IMR-90 (cell line): ENCODE measurements around the gene C19orf85. TPM values are rescaled to one million over a fixed set of nuclear protein-coding genes. Genes with fewer than 3 reads are reported as not detected.

Experiments used
- ATAC-seq: fragments of 200-7000 bp; cut with Tn5 transposase; 2 replicates; pipeline ENCODE4 v1.9.1; 2020; ENCODE audit warnings: low read depth, mild to moderate bottlenecking, moderate library complexity
- BruUV-seq: library from RNA; stranded (reverse); fragments of 400-500 nt; replicated peaks from 2 replicates; lab custom pipeline; 2021; lab: Mats Ljungman, UMichigan
- CTCF ChIA-PET: fragments of 300-600 bp; formaldehyde crosslinking; extraction: SDS; loops from one replicate; lab custom pipeline; 2021; ENCODE audit warnings: antibody characterized with exemption; lab: Yijun Ruan, JAX
- POLR2A ChIA-PET: fragments of 300-600 bp; sonication (Branson Sonifier 250); formaldehyde crosslinking; loops from one replicate; lab custom pipeline; 2022; ENCODE audit warnings: antibody characterized with exemption; ENCODE audit not compliant: unreplicated experiment; lab: Charles Lee
- DNase-seq: peaks from one replicate; pipeline ENCODE4 v3.0.0; 2013
- H2AFZ ChIP-seq: replicated peaks from 2 replicates; pipeline ENCODE3; 2013; ENCODE audit warnings: low read length, mild to moderate bottlenecking; ENCODE audit not compliant: poor library complexity
- H2AK5ac ChIP-seq: 2 replicates; pipeline ENCODE4 v1.6.1; 2013; ENCODE audit warnings: low read depth, low read length, inconsistent platforms
- H2AK9ac ChIP-seq: replicated peaks from 2 replicates; pipeline ENCODE3; 2013; ENCODE audit warnings: mild to moderate bottlenecking, low read depth, low read length, moderate library complexity; ENCODE audit not compliant: poor library complexity
- H2BK120ac ChIP-seq: 2 replicates; pipeline ENCODE4 v1.6.1; 2013; ENCODE audit warnings: low read depth, low read length, inconsistent platforms
- H2BK15ac ChIP-seq: 3 replicates; pipeline ENCODE4 v1.6.1; 2013; ENCODE audit warnings: low read depth, low read length, inconsistent platforms
- H2BK20ac ChIP-seq: 2 replicates; pipeline ENCODE4 v1.6.1; 2013; ENCODE audit warnings: low read depth, mild to moderate bottlenecking, inconsistent platforms, low read length, moderate library complexity
- H2BK5ac ChIP-seq: 2 replicates; pipeline ENCODE4 v1.6.1; 2013; ENCODE audit warnings: mild to moderate bottlenecking, low read depth, low read length, inconsistent platforms; ENCODE audit not compliant: poor library complexity, severe bottlenecking
- H3K14ac ChIP-seq: replicated peaks from 2 replicates; pipeline ENCODE4 v1.6.1; 2013; ENCODE audit warnings: low read depth, low read length, inconsistent platforms
- H3K18ac ChIP-seq: 2 replicates; pipeline ENCODE4 v1.6.1; 2013; ENCODE audit warnings: low read depth, low read length, control low read depth
- H3K23ac ChIP-seq: 2 replicates; pipeline ENCODE4 v1.6.1; 2013; ENCODE audit warnings: low read depth, low read length, inconsistent platforms
- H3K27ac ChIP-seq: 2 replicates; pipeline ENCODE4 v1.5.1; 2013; ENCODE audit warnings: mild to moderate bottlenecking, control low read depth, low read length; ENCODE audit not compliant: insufficient read depth
- H3K27me3 ChIP-seq: 2 replicates; pipeline ENCODE4 v1.6.1; 2013; ENCODE audit warnings: low read length; ENCODE audit not compliant: control insufficient read depth, insufficient read depth
- H3K36me3 ChIP-seq: 2 replicates; pipeline ENCODE4 v1.6.1; 2013; ENCODE audit warnings: low read length, mixed read lengths; ENCODE audit not compliant: control insufficient read depth, insufficient read depth
- H3K4ac ChIP-seq: 2 replicates; pipeline ENCODE4 v1.6.1; 2013; ENCODE audit warnings: low read depth, low read length, inconsistent platforms
- H3K4me1 ChIP-seq: 2 replicates; pipeline ENCODE4 v1.6.1; 2013; ENCODE audit warnings: low read length, mixed read lengths; ENCODE audit not compliant: control insufficient read depth, insufficient read depth
- H3K4me2 ChIP-seq: 2 replicates; pipeline ENCODE4 v1.6.1; 2013; ENCODE audit warnings: low read depth, mild to moderate bottlenecking, control low read depth, low read length, moderate library complexity
- H3K4me3 ChIP-seq: 2 replicates; pipeline ENCODE4 v1.5.1; 2013; ENCODE audit warnings: low read depth, mild to moderate bottlenecking, control low read depth, low read length, moderate library complexity; ENCODE audit not compliant: insufficient read depth
- H3K56ac ChIP-seq: 2 replicates; pipeline ENCODE4 v1.6.1; 2013; ENCODE audit warnings: low read length, inconsistent platforms; ENCODE audit not compliant: insufficient read depth; ENCODE audit errors: extremely low read depth
- H3K79me1 ChIP-seq, 2 experiments: 2 replicates each; pipeline ENCODE4 v1.6.1; 2013; ENCODE audit warnings: low read length in 2 of 2, inconsistent platforms in 1 of 2, low read depth in 1 of 2
- H3K9ac ChIP-seq: 2 replicates; pipeline ENCODE4 v1.6.1; 2013; ENCODE audit warnings: low read depth, low read length, control low read depth
- H3K9me1 ChIP-seq: 2 replicates; pipeline ENCODE4 v1.6.1; 2013; ENCODE audit warnings: low read length, inconsistent platforms; ENCODE audit not compliant: insufficient read depth
- H3K9me3 ChIP-seq: 2 replicates; pipeline ENCODE4 v1.6.1; 2013; ENCODE audit warnings: low read length; ENCODE audit not compliant: control insufficient read depth, insufficient read depth
- H4K20me1 ChIP-seq: 2 replicates; pipeline ENCODE4 v1.6.1; 2013; ENCODE audit warnings: low read length, inconsistent platforms; ENCODE audit not compliant: insufficient read depth
- H4K5ac ChIP-seq: 2 replicates; pipeline ENCODE4 v1.6.1; 2013; ENCODE audit warnings: mild to moderate bottlenecking, low read depth, low read length, control low read depth
- H4K8ac ChIP-seq, 2 experiments: 2 replicates each; pipeline ENCODE4 v1.6.1; 2013; ENCODE audit warnings: low read depth in 2 of 2, low read length in 2 of 2, control low read depth in 1 of 2, inconsistent platforms in 1 of 2
- H4K91ac ChIP-seq: 2 replicates; pipeline ENCODE4 v1.6.1; 2013; ENCODE audit warnings: low read depth, low read length, inconsistent platforms; ENCODE audit not compliant: insufficient read depth
- BHLHE40 ChIP-seq: fragments of 150-350 bp; IDR thresholded peaks from 2 replicates; pipeline ENCODE4 v1.6.1; 2016; ENCODE audit warnings: mild to moderate bottlenecking, low read depth, low read length
- CEBPB ChIP-seq: IDR thresholded peaks from 2 replicates; pipeline ENCODE4 v1.6.1; 2012; ENCODE audit warnings: low read depth, low read length, improper control_type of control experiment
- CTCF ChIP-seq: conservative IDR thresholded peaks from 2 replicates; pipeline ENCODE4 v1.5.1; 2012; ENCODE audit warnings: mild to moderate bottlenecking, low read depth, low read length, improper control_type of control experiment
- FOS ChIP-seq: fragments of 150-350 bp; IDR thresholded peaks from 2 replicates; pipeline ENCODE4 v1.6.1; 2016; ENCODE audit warnings: low read depth, low read length
- MAFK ChIP-seq: IDR thresholded peaks from 2 replicates; pipeline ENCODE4 v1.6.1; 2012; ENCODE audit warnings: low read depth, low read length, improper control_type of control experiment
- MAZ ChIP-seq: IDR thresholded peaks from 2 replicates; pipeline ENCODE4 v1.6.1; 2012; ENCODE audit warnings: low read depth, mild to moderate bottlenecking, low read length, improper control_type of control experiment, moderate library complexity, borderline replicate concordance
- MXI1 ChIP-seq: IDR thresholded peaks from 2 replicates; pipeline ENCODE4 v1.6.1; 2012; ENCODE audit warnings: low read depth, mild to moderate bottlenecking, low read length, moderate library complexity, borderline replicate concordance
- NFE2L2 ChIP-seq: fragments of 150-350 bp; IDR thresholded peaks from 2 replicates; pipeline ENCODE4 v1.6.1; 2016; ENCODE audit warnings: low read depth, mild to moderate bottlenecking, low read length
- POLR2A ChIP-seq: IDR thresholded peaks from 2 replicates; pipeline ENCODE4 v1.6.1; 2012; ENCODE audit warnings: mild to moderate bottlenecking, low read depth, low read length
- RAD21 ChIP-seq: IDR thresholded peaks from 2 replicates; pipeline ENCODE4 v1.6.1; 2012; ENCODE audit warnings: low read length, improper control_type of control experiment
- RCOR1 ChIP-seq: IDR thresholded peaks from 2 replicates; pipeline ENCODE4 v1.6.1; 2012; ENCODE audit warnings: mild to moderate bottlenecking, low read length, improper control_type of control experiment; ENCODE audit not compliant: insufficient replicate concordance
- RFX5 ChIP-seq: IDR thresholded peaks from 2 replicates; pipeline ENCODE4 v1.8.0; 2012; ENCODE audit warnings: low read depth, mild to moderate bottlenecking, low read length, moderate library complexity
- SMC3 ChIP-seq: fragments of 150-350 bp; IDR thresholded peaks from 2 replicates; pipeline ENCODE4 v1.6.1; 2016; ENCODE audit warnings: low read depth, mild to moderate bottlenecking, antibody characterized with exemption, low read length, moderate library complexity
- WGBS, 2 experiments: methylation state at CpG; one replicate each; pipeline versions ENCODE4 v1.1.5 to v1.1.7; 2013; ENCODE audit warnings: missing lambda C conversion rate in 2 of 2; ENCODE audit not compliant: insufficient read length in 1 of 2; ENCODE audit errors: extremely low coverage in 2 of 2; 5-methylcytosine and 5-hydroxymethylcytosine counted together
- dilution Hi-C: fragments of 300-500 bp; cut with HindIII; formaldehyde crosslinking; loops from one replicate; pipeline ENCODE4 v1.14.3; 2018; ENCODE audit warnings: low sequenced_read_pairs; ENCODE audit not compliant: unreplicated experiment
- in situ Hi-C: fragments of 300-500 bp; cut with MboI; formaldehyde crosslinking; loops from 3 replicates; pipeline ENCODE4 v1.14.3; 2019; ENCODE audit warnings: low sequenced_read_pairs, inconsistent platforms, mixed read lengths
- intact Hi-C: fragments of 100-400 bp; cut with micrococcal nuclease; formaldehyde crosslinking; loops from 2 replicates; pipeline ENCODE4 v1.10.0; 2022
- polyA plus RNA-seq, 3 experiments: library from polyadenylated mRNA; depleted of rRNA; stranded (reverse); fragments of >200 nt; gene quantifications; 2 replicates each; pipeline ENCODE4 v1.2.3, GENCODE V29; 2012; ENCODE audit warnings: low replicate concordance in 1 of 3
- total RNA-seq: library from RNA; depleted of rRNA; stranded (reverse); fragments of >200 nt; gene quantifications from 2 replicates; pipeline ENCODE4 v1.2.3, GENCODE V29; 2012
- TF ChIP-seq, protein P1 (sequence below): fragments of 150-350 bp; IDR thresholded peaks from 2 replicates; pipeline ENCODE4 v1.6.1; 2017; ENCODE audit warnings: mild to moderate bottlenecking, antibody characterized with exemption, low read length, low read depth
- TF ChIP-seq, protein P2 (sequence below): fragments of 150-350 bp; IDR thresholded peaks from 2 replicates; pipeline ENCODE4 v1.6.1; 2016; ENCODE audit warnings: low read depth, mild to moderate bottlenecking, low read length, moderate library complexity, borderline replicate concordance

C19orf85 gene
- total and polyA plus RNA-seq, 2 of the 4 experiments (the other 2 are of a cell fraction): not detected

DNA sequence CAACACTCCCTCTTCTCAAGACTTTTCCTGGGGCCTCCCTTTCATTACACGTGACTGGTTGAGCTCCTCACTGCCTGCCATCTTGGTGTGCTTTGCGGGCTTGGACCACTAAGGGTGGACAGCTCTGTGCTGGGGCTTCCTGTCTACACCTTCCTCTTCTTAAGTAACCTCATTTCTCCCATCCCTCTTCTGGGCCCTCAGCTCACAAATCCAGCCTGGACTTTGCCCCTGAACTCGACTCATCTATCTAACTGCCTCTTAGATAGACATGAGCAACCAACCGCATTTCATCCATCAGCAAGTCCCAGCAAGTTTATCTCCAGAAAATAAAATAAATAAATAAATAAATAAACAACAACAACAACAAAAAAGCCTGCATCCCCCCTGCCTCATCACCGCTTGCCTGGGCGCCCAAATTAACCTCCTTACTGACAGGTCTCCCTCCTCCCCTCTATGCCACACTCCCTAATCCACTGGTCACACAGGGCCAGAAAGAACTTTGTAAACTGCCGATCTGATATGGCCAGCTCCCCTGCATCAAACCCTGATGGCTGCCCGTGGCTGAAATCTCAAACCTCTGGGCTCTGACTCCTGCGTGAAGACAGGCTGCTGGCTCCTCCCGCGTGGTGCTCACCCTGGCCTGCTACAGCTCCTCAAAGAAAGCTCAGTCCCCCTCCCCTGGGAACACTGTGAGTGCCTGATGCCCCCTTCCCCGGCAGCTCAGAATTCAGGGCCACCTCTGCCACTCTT is 10.9 kb downstream of the C19orf85 start:
- DNase-seq (no peak), ATAC-seq (no peak)
- Histone ChIP-seq H3K4ac (no peak overlapping the region), H3K14ac (no peak overlapping the region), H4K91ac (no peak overlapping the region), H2BK5ac (no peak overlapping the region), H3K4me2 (no peak overlapping the region), H3K9ac (no peak overlapping the region), H3K79me1 (peaks cover 0 to 5% of the 10 kb centered on the region in 2 experiments; a peak in 1 of 4 replicates), H4K5ac (no peak overlapping the region), H3K9me3 (no peaks in the 10 kb centered on the region), H4K20me1 (peaks cover 24% of the 10 kb centered on the region), H2AFZ (no peak overlapping the region), H3K27me3 (peaks cover 29% of the 10 kb centered on the region), H4K8ac (no peak overlapping the region), H2BK20ac (no peak overlapping the region), H2BK120ac (no peak overlapping the region), H2BK15ac (no peak overlapping the region), H3K9me1 (peaks cover 2% of the 10 kb centered on the region; the same call in 1 of the 2 replicates), H3K56ac (no peak overlapping the region), H2AK5ac (no peak overlapping the region), H3K27ac (no peak overlapping the region), H3K18ac (no peak overlapping the region), H3K23ac (no peak overlapping the region), H3K4me3 (no peak overlapping the region), H2AK9ac (no peak overlapping the region), H3K4me1 (peaks cover 2% of the 10 kb centered on the region; the same call in 1 of the 2 replicates), H3K36me3 (no peaks in the 10 kb centered on the region; the same call in 1 of the 2 replicates)
- CTCF ChIA-PET: interaction anchor here (1.2 kb wide), 1 partner anchor 14 kb away, joined by 3 read pairs; no protein-coding TSS in a partner anchor
- dilution Hi-C loops (no loop called here), in situ Hi-C loops (no loop called here), intact Hi-C loops (loop anchor here (2.0 kb wide), 1 partner anchor 313 kb away; no protein-coding TSS in a partner anchor)
- POLR2A ChIA-PET: no interaction called here
- 87% methylated on average over 8 of the region's 12 CpGs; no CpG with 5 or more reads in 1 of the 2 experiments for WGBS, 2 experiments
- no TSS peak for BruUV-seq
- TF ChIP-seq SMC3: no peak
- TF ChIP-seq, protein P1, sequence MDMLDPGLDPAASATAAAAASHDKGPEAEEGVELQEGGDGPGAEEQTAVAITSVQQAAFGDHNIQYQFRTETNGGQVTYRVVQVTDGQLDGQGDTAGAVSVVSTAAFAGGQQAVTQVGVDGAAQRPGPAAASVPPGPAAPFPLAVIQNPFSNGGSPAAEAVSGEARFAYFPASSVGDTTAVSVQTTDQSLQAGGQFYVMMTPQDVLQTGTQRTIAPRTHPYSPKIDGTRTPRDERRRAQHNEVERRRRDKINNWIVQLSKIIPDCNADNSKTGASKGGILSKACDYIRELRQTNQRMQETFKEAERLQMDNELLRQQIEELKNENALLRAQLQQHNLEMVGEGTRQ: no peak
- TF ChIP-seq RCOR1: no peak
- TF ChIP-seq FOS: no peak
- no peak for TF ChIP-seq MAFK
- no peak for TF ChIP-seq BHLHE40
- TF ChIP-seq, protein P2, sequence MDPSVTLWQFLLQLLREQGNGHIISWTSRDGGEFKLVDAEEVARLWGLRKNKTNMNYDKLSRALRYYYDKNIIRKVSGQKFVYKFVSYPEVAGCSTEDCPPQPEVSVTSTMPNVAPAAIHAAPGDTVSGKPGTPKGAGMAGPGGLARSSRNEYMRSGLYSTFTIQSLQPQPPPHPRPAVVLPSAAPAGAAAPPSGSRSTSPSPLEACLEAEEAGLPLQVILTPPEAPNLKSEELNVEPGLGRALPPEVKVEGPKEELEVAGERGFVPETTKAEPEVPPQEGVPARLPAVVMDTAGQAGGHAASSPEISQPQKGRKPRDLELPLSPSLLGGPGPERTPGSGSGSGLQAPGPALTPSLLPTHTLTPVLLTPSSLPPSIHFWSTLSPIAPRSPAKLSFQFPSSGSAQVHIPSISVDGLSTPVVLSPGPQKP: no peak
- no peak for TF ChIP-seq POLR2A
- no peak for TF ChIP-seq NFE2L2
- TF ChIP-seq CTCF: no peak
- no peak for TF ChIP-seq MAZ
- TF ChIP-seq CEBPB: no peak
- no peak for TF ChIP-seq MXI1
- no peak for TF ChIP-seq RAD21
- TF ChIP-seq RFX5: no peak
